Prostate gland (tissue), 2 donors: ENCODE measurements around the gene ACTN1.

Experiments used
- CTCF ChIP-seq, 4 experiments: fragments of 200-600 bp in 2 of 4; fragments of 450-650 bp in 2 of 4; sonication (generic) in 2 of 4; IDR thresholded peaks; 1 replicate in 3 of 4; 2 replicates in 1 of 4; pipeline ENCODE4 v1.5.1; 2016 to 2019; ENCODE audit warnings: antibody characterized with exemption in 4 of 4, mild to moderate bottlenecking in 2 of 4, moderate library complexity in 2 of 4
- POLR2A ChIP-seq: fragments of 450-650 bp; IDR thresholded peaks from one replicate; pipeline ENCODE4 v1.6.1; 2016; ENCODE audit warnings: antibody characterized with exemption, mild to moderate bottlenecking
- POLR2AphosphoS5 ChIP-seq: sonication (generic); formaldehyde crosslinking; IDR thresholded peaks from one replicate; pipeline ENCODE4 v1.6.1; 2017; ENCODE audit warnings: antibody characterized with exemption

- TF ChIP-seq POLR2A (no peak), CTCF (IDR thresholded peaks at IDR 0.05) (no peak), POLR2AphosphoS5 (no peak)
These were observed 97.7 kb downstream of the ACTN1 start for GRCh38 chr14:68881396-68881795.
